HepG2 (cell line): ENCODE results near the gene RPS6KL1. TPM values are rescaled to one million over a fixed set of nuclear protein-coding genes. Genes with fewer than 3 reads are reported as not detected.
A peak's percentile ranks its signal among the peaks of the same experiment; 100 is the strongest.

Experiments
- FOXK2 ChIP-seq: fragments of 450-650 bp; IDR thresholded peaks from 2 replicates; pipeline ENCODE4 v1.6.1; 2016
- GZF1 ChIP-seq: sonication (generic); formaldehyde crosslinking; IDR thresholded peaks from 2 replicates; pipeline ENCODE4 v1.5.1; 2020; ENCODE audit warnings: mild to moderate bottlenecking, missing genetic modification reagents
- MYNN ChIP-seq: sonication (generic); formaldehyde crosslinking; IDR thresholded peaks from 2 replicates; pipeline ENCODE4 v1.4.0; 2020; ENCODE audit warnings: mild to moderate bottlenecking, low read depth, missing genetic modification reagents
- NAIF1 ChIP-seq: sonication (generic); formaldehyde crosslinking; IDR thresholded peaks from 2 replicates; pipeline ENCODE4 v1.5.0; 2020; ENCODE audit warnings: mild to moderate bottlenecking, missing genetic modification reagents, borderline replicate concordance
- NFYB ChIP-seq: sonication (generic); formaldehyde crosslinking; IDR thresholded peaks from 2 replicates; pipeline ENCODE4 v1.4.0; 2020; ENCODE audit warnings: missing genetic modification reagents
- PLRG1 ChIP-seq: fragments of 450-650 bp; conservative IDR thresholded peaks from 2 replicates; pipeline ENCODE4 v1.6.1; 2016
- RCOR2 ChIP-seq: IDR thresholded peaks from 2 replicates; pipeline ENCODE4 v1.6.1; 2016; ENCODE audit warnings: missing biosample characterization, missing genetic modification reagents
- STAG1 ChIP-seq: sonication (generic); formaldehyde crosslinking; IDR thresholded peaks from 2 replicates; pipeline ENCODE4 v1.4.0; 2020; ENCODE audit warnings: missing genetic modification reagents
- SYNCRIP ChIP-seq: fragments of 200-400 bp; formaldehyde crosslinking; IDR thresholded peaks from 2 replicates; pipeline ENCODE4 v1.6.1; 2018; ENCODE audit warnings: mild to moderate bottlenecking, low read depth, low read length; ENCODE audit not compliant: insufficient read depth
- ZMAT3 ChIP-seq: sonication (generic); formaldehyde crosslinking; conservative IDR thresholded peaks from 2 replicates; pipeline ENCODE4 v1.7.0; 2021; ENCODE audit warnings: missing genetic modification reagents
- ZNF891 ChIP-seq: sonication (generic); formaldehyde crosslinking; IDR thresholded peaks from 2 replicates; pipeline ENCODE4 v1.5.0; 2020; ENCODE audit warnings: mild to moderate bottlenecking, missing genetic modification reagents
- polyA plus RNA-seq, 8 experiments: library from polyadenylated mRNA; depleted of rRNA in 3 of 8; stranded (reverse) in 7 of 8; unstranded in 1 of 8; fragments of >200 nt; fragmentation: Illumina TruSeq in 4 of 8; extraction: Trizol in 4 of 8; gene quantifications; 2 replicates each; pipeline versions ENCODE4 v1.2.1 to v1.2.3, GENCODE V29; 2011 to 2016; ENCODE audit warnings: low read depth in 4 of 8, missing spikeins in 1 of 8, mixed read lengths in 1 of 8; ENCODE audit not compliant: insufficient read depth in 1 of 8
- total RNA-seq, 5 experiments: library from RNA; depleted of rRNA; stranded (reverse); fragments of >200 nt; fragmentation: Illumina TruSeq; extraction: Trizol; gene quantifications; 2 replicates each; pipeline ENCODE4 v1.2.3, GENCODE V29; 2016; ENCODE audit warnings: low read depth in 1 of 5
- TF ChIP-seq, protein P1 (sequence below): sonication (generic); formaldehyde crosslinking; IDR thresholded peaks from 2 replicates; pipeline ENCODE4 v1.5.0; 2020; ENCODE audit warnings: missing genetic modification reagents, mild to moderate bottlenecking, borderline replicate concordance
- TF ChIP-seq, protein P2 (sequence below): IDR thresholded peaks from 2 replicates; pipeline ENCODE4 v1.6.1; 2016; ENCODE audit warnings: low read depth, missing genetic modification reagents, missing compliant biosample characterization
- TF ChIP-seq, protein P3 (sequence below): fragments of 450-650 bp; IDR thresholded peaks from 2 replicates; pipeline ENCODE4 v1.6.1; 2017
- TF ChIP-seq, protein P4 (sequence below): sonication (generic); formaldehyde crosslinking; conservative IDR thresholded peaks from 2 replicates; pipeline ENCODE4 v1.4.0; 2020; ENCODE audit warnings: missing genetic modification reagents
- TF ChIP-seq, protein P5 (sequence below): sonication (generic); formaldehyde crosslinking; IDR thresholded peaks from 2 replicates; pipeline ENCODE4 v1.5.1; 2020; ENCODE audit warnings: missing genetic modification reagents, mild to moderate bottlenecking, borderline replicate concordance

RPS6KL1 gene
- total and polyA plus RNA-seq, 2 of the 13 experiments (the other 11 are each of a cell fraction or from before 2014, with no cell fraction given): 6.5 to 11.5 TPM

DNA sequence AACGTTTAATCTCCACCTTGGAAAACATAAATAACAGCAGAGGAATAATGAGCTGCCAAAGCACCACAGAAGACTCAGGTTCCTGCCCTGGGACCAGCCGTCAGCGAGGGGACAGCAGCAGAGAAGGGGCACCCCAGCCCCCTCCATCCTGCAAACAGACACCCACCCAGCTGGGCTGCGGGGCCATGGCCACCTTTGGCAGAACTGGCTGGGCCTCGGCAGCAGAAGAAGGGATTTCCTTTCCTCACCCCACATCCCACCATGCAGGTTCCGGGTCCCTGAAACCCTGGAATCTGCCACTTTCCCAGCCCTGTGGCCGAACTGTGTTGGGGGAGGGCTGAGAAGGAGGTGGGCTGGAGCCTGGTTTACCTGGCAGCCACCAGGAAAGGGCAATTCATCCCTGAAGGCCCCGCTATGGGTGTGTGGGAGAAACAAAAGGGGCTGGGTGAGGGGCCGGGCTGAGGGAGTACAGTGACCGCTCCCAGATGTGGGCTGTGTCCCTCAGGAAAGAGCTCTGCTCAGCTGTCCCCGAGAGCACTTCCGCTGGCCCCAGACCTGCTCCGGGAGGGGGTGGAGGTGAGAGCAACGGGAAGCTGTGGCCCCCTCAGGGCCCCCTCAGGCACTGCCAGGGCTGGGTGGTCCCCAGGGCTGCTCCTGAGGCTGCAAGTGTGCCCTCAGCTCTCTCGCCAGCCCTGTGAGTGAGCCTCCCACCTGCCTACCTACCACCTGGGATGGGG, 28.6 kb upstream of the RPS6KL1 start (continued):
- TF ChIP-seq SYNCRIP (no peak), ZNF891 (CRISPR knock-in tag) (0 out of 2 replicates have a peak, but pooled peaks have one; percentile 48), RCOR2 (CRISPR knock-in tag) (no peak), ZMAT3 (no peak), NAIF1 (CRISPR knock-in tag) (no peak), STAG1 (CRISPR knock-in tag) (no peak), FOXK2 (no peak), PLRG1 (no peak), GZF1 (CRISPR knock-in tag) (0 out of 2 replicates have a peak, but pooled peaks have one; percentile 26), NFYB (CRISPR knock-in tag) (no peak), MYNN (no peak)
- TF ChIP-seq, protein P1, sequence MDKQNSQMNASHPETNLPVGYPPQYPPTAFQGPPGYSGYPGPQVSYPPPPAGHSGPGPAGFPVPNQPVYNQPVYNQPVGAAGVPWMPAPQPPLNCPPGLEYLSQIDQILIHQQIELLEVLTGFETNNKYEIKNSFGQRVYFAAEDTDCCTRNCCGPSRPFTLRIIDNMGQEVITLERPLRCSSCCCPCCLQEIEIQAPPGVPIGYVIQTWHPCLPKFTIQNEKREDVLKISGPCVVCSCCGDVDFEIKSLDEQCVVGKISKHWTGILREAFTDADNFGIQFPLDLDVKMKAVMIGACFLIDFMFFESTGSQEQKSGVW (CRISPR knock-in tag): no peak
- TF ChIP-seq, protein P2, sequence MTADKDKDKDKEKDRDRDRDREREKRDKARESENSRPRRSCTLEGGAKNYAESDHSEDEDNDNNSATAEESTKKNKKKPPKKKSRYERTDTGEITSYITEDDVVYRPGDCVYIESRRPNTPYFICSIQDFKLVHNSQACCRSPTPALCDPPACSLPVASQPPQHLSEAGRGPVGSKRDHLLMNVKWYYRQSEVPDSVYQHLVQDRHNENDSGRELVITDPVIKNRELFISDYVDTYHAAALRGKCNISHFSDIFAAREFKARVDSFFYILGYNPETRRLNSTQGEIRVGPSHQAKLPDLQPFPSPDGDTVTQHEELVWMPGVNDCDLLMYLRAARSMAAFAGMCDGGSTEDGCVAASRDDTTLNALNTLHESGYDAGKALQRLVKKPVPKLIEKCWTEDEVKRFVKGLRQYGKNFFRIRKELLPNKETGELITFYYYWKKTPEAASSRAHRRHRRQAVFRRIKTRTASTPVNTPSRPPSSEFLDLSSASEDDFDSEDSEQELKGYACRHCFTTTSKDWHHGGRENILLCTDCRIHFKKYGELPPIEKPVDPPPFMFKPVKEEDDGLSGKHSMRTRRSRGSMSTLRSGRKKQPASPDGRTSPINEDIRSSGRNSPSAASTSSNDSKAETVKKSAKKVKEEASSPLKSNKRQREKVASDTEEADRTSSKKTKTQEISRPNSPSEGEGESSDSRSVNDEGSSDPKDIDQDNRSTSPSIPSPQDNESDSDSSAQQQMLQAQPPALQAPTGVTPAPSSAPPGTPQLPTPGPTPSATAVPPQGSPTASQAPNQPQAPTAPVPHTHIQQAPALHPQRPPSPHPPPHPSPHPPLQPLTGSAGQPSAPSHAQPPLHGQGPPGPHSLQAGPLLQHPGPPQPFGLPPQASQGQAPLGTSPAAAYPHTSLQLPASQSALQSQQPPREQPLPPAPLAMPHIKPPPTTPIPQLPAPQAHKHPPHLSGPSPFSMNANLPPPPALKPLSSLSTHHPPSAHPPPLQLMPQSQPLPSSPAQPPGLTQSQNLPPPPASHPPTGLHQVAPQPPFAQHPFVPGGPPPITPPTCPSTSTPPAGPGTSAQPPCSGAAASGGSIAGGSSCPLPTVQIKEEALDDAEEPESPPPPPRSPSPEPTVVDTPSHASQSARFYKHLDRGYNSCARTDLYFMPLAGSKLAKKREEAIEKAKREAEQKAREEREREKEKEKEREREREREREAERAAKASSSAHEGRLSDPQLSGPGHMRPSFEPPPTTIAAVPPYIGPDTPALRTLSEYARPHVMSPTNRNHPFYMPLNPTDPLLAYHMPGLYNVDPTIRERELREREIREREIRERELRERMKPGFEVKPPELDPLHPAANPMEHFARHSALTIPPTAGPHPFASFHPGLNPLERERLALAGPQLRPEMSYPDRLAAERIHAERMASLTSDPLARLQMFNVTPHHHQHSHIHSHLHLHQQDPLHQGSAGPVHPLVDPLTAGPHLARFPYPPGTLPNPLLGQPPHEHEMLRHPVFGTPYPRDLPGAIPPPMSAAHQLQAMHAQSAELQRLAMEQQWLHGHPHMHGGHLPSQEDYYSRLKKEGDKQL (CRISPR knock-in tag): no peak
- TF ChIP-seq, protein P3, sequence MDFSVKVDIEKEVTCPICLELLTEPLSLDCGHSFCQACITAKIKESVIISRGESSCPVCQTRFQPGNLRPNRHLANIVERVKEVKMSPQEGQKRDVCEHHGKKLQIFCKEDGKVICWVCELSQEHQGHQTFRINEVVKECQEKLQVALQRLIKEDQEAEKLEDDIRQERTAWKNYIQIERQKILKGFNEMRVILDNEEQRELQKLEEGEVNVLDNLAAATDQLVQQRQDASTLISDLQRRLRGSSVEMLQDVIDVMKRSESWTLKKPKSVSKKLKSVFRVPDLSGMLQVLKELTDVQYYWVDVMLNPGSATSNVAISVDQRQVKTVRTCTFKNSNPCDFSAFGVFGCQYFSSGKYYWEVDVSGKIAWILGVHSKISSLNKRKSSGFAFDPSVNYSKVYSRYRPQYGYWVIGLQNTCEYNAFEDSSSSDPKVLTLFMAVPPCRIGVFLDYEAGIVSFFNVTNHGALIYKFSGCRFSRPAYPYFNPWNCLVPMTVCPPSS: no peak
- TF ChIP-seq, protein P4, sequence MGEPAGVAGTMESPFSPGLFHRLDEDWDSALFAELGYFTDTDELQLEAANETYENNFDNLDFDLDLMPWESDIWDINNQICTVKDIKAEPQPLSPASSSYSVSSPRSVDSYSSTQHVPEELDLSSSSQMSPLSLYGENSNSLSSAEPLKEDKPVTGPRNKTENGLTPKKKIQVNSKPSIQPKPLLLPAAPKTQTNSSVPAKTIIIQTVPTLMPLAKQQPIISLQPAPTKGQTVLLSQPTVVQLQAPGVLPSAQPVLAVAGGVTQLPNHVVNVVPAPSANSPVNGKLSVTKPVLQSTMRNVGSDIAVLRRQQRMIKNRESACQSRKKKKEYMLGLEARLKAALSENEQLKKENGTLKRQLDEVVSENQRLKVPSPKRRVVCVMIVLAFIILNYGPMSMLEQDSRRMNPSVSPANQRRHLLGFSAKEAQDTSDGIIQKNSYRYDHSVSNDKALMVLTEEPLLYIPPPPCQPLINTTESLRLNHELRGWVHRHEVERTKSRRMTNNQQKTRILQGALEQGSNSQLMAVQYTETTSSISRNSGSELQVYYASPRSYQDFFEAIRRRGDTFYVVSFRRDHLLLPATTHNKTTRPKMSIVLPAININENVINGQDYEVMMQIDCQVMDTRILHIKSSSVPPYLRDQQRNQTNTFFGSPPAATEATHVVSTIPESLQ (CRISPR knock-in tag): no peak
- TF ChIP-seq, protein P5, sequence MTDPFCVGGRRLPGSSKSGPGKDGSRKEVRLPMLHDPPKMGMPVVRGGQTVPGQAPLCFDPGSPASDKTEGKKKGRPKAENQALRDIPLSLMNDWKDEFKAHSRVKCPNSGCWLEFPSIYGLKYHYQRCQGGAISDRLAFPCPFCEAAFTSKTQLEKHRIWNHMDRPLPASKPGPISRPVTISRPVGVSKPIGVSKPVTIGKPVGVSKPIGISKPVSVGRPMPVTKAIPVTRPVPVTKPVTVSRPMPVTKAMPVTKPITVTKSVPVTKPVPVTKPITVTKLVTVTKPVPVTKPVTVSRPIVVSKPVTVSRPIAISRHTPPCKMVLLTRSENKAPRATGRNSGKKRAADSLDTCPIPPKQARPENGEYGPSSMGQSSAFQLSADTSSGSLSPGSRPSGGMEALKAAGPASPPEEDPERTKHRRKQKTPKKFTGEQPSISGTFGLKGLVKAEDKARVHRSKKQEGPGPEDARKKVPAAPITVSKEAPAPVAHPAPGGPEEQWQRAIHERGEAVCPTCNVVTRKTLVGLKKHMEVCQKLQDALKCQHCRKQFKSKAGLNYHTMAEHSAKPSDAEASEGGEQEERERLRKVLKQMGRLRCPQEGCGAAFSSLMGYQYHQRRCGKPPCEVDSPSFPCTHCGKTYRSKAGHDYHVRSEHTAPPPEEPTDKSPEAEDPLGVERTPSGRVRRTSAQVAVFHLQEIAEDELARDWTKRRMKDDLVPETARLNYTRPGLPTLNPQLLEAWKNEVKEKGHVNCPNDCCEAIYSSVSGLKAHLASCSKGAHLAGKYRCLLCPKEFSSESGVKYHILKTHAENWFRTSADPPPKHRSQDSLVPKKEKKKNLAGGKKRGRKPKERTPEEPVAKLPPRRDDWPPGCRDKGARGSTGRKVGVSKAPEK (CRISPR knock-in tag): no peak
